Measurements from ENCODE around the gene PDF.

- TF ChIP-seq CTCF (IDR thresholded peaks at IDR 0.05; ENCODE audit: low read depth, low read length) (no peak), POLR2A (IDR thresholded peaks at IDR 0.05; ENCODE audit: extremely low read depth, insufficient read length) (peak; percentile 57)
These were observed at the start of gene PDF for GRCh38 chr16:69330286-69331109.

All from NB4 (cell line).